H1 (cell line): ENCODE measurements around the gene MTMR1. TPM values are rescaled to one million over a fixed set of nuclear protein-coding genes. Genes with fewer than 3 reads are reported as not detected.

Experiments
- CTCF ChIA-PET: fragments of 300-600 bp; sonication (Branson Sonifier 250); formaldehyde crosslinking; loops from one replicate; lab custom pipeline; 2021; ENCODE audit not compliant: partially characterized antibody; lab: Charles Lee
- POLR2A ChIA-PET: fragments of 300-600 bp; sonication (Branson Sonifier 250); formaldehyde crosslinking; loops from one replicate; lab custom pipeline; 2021; ENCODE audit warnings: inconsistent platforms; ENCODE audit not compliant: partially characterized antibody; lab: Charles Lee
- DNase-seq, 2 experiments: peaks; one replicate each; pipeline versions ENCODE4 v3.0.0 to v3.0.0-alpha.2; 2010 to 2022; ENCODE audit warnings: low spot score in 2 of 2, low read depth in 1 of 2, mixed read lengths in 1 of 2
- FAIRE-seq: peaks from 2 replicates; lab custom pipeline; 2011; peaks lifted over from hg19 to GRCh38; lab: Jason Lieb, UNC
- H2AFZ ChIP-seq: 2 replicates; pipeline ENCODE4 v1.8.1; 2012; ENCODE audit warnings: low read length, inconsistent platforms
- H2AK5ac ChIP-seq: 2 replicates; pipeline ENCODE4 v1.6.1; 2013; ENCODE audit warnings: low read depth, low read length
- H2BK120ac ChIP-seq: replicated peaks from 2 replicates; pipeline ENCODE3; 2013; ENCODE audit warnings: low read depth, low read length, inconsistent platforms
- H2BK12ac ChIP-seq: 2 replicates; pipeline ENCODE4 v1.6.1; 2013; ENCODE audit warnings: low read depth, low read length
- H2BK15ac ChIP-seq: 2 replicates; pipeline ENCODE4 v1.6.1; 2013; ENCODE audit warnings: low read length
- H2BK20ac ChIP-seq: 2 replicates; pipeline ENCODE4 v1.6.1; 2013; ENCODE audit warnings: low read length
- H2BK5ac ChIP-seq: 2 replicates; pipeline ENCODE4 v1.6.1; 2013; ENCODE audit warnings: low read depth, low read length
- H3K14ac ChIP-seq: 2 replicates; pipeline ENCODE4 v1.6.1; 2013; ENCODE audit warnings: inconsistent platforms; ENCODE audit not compliant: insufficient read length
- H3K18ac ChIP-seq: 2 replicates; pipeline ENCODE4 v1.6.1; 2013; ENCODE audit warnings: low read length; ENCODE audit errors: extremely low read depth
- H3K23ac ChIP-seq: 2 replicates; pipeline ENCODE4 v1.6.1; 2013; ENCODE audit warnings: inconsistent platforms; ENCODE audit not compliant: insufficient read length
- H3K23me2 ChIP-seq: 2 replicates; pipeline ENCODE4 v1.6.1; 2013; ENCODE audit warnings: low read depth, low read length
- H3K27ac ChIP-seq: 2 replicates; pipeline ENCODE4 v1.6.1; 2011; ENCODE audit warnings: low read depth, low read length, inconsistent platforms
- H3K27me3 ChIP-seq, 4 experiments: replicated peaks in 1 of 4; 1 replicate in 1 of 4; 2 replicates in 3 of 4; pipeline versions ENCODE4 v1.6.1 to v1.8.1; 2011 to 2013; ENCODE audit warnings: low read length in 3 of 4, mild to moderate bottlenecking in 3 of 4, inconsistent platforms in 2 of 4, mixed read lengths in 2 of 4, moderate library complexity in 1 of 4; ENCODE audit not compliant: control insufficient read depth in 3 of 4, insufficient read depth in 3 of 4; ENCODE audit errors: extremely low read depth in 1 of 4
- H3K36me3 ChIP-seq, 4 experiments: 2 replicates each; pipeline versions ENCODE4 v1.6.1 to v1.8.1; 2011 to 2013; ENCODE audit warnings: mild to moderate bottlenecking in 4 of 4, low read length in 3 of 4, moderate library complexity in 2 of 4, control low read depth in 1 of 4, inconsistent platforms in 1 of 4; ENCODE audit not compliant: insufficient read depth in 4 of 4, control insufficient read depth in 2 of 4
- H3K4ac ChIP-seq: replicated peaks from 2 replicates; pipeline ENCODE3; 2013; ENCODE audit warnings: low read length, low read depth, mixed read lengths, inconsistent platforms; ENCODE audit not compliant: insufficient read length
- H3K4me1 ChIP-seq, 4 experiments: replicated peaks in 1 of 4; 1 replicate in 1 of 4; 2 replicates in 3 of 4; pipeline versions ENCODE4 v1.6.1 to v1.8.1; 2011 to 2013; ENCODE audit warnings: low read length in 3 of 4, inconsistent platforms in 2 of 4, mixed read lengths in 1 of 4; ENCODE audit not compliant: insufficient read depth in 4 of 4, control insufficient read depth in 3 of 4
- H3K4me2 ChIP-seq, 2 experiments: 2 replicates each; pipeline versions ENCODE4 v1.6.1 to v1.8.1; 2011 to 2013; ENCODE audit warnings: low read depth in 2 of 2, low read length in 2 of 2, control low read depth in 1 of 2, inconsistent platforms in 1 of 2, mild to moderate bottlenecking in 1 of 2; ENCODE audit not compliant: insufficient read depth in 1 of 2
- H3K4me3 ChIP-seq, 4 experiments: fragments of 200-600, 300-600 bp in 1 of 4; sonication (generic), shearing (Covaris generic), sonication (Bioruptor Twin) in 1 of 4; 2 replicates each; pipeline versions ENCODE4 v1.5.1 to v1.8.1; 2011 to 2016; ENCODE audit warnings: low read length in 4 of 4, low read depth in 3 of 4, control low read depth in 2 of 4, inconsistent platforms in 2 of 4, mild to moderate bottlenecking in 2 of 4, mixed read lengths in 1 of 4, moderate library complexity in 1 of 4; ENCODE audit not compliant: insufficient read depth in 2 of 4; ENCODE audit errors: extremely low read depth in 1 of 4
- H3K56ac ChIP-seq: replicated peaks from 2 replicates; pipeline ENCODE3; 2013; ENCODE audit warnings: low read depth, mild to moderate bottlenecking, mixed read lengths, low read length, inconsistent platforms; ENCODE audit not compliant: insufficient read length
- H3K79me1 ChIP-seq: 2 replicates; pipeline ENCODE4 v1.6.1; 2013; ENCODE audit warnings: low read depth, low read length, control low read depth
- H3K79me2 ChIP-seq, 2 experiments: 2 replicates each; pipeline versions ENCODE4 v1.6.1 to v1.8.1; 2012 to 2013; ENCODE audit warnings: low read length in 2 of 2, mild to moderate bottlenecking in 2 of 2, inconsistent platforms in 1 of 2; ENCODE audit not compliant: insufficient read depth in 2 of 2, control insufficient read depth in 1 of 2
- H3K9ac ChIP-seq, 4 experiments: replicated peaks in 1 of 4; 1 replicate in 1 of 4; 2 replicates in 3 of 4; pipeline versions ENCODE4 v1.6.1 to v1.8.1; 2011 to 2013; ENCODE audit warnings: low read depth in 3 of 4, low read length in 3 of 4, control low read depth in 2 of 4, mild to moderate bottlenecking in 2 of 4, moderate library complexity in 2 of 4, inconsistent platforms in 1 of 4; ENCODE audit errors: extremely low read depth in 1 of 4
- H3K9me3 ChIP-seq, 2 experiments: 2 replicates each; pipeline versions ENCODE4 v1.6.1 to v1.8.1; 2012 to 2013; ENCODE audit warnings: mild to moderate bottlenecking in 2 of 2, moderate library complexity in 2 of 2, control low read depth in 1 of 2, inconsistent platforms in 1 of 2, low read depth in 1 of 2, low read length in 1 of 2, mixed read lengths in 1 of 2; ENCODE audit not compliant: insufficient read depth in 2 of 2
- H4K20me1 ChIP-seq, 2 experiments: replicated peaks in 1 of 2; 2 replicates each; pipeline versions ENCODE3 to v1.8.1; 2011 to 2013; ENCODE audit warnings: inconsistent platforms in 2 of 2, low read length in 2 of 2, mild to moderate bottlenecking in 1 of 2; ENCODE audit not compliant: insufficient read depth in 2 of 2, control insufficient read depth in 1 of 2
- H4K5ac ChIP-seq: 2 replicates; pipeline ENCODE4 v1.6.1; 2013; ENCODE audit warnings: low read length, low read depth, mixed read lengths, inconsistent platforms; ENCODE audit not compliant: insufficient read length
- H4K8ac ChIP-seq: 2 replicates; pipeline ENCODE4 v1.8.0; 2013; ENCODE audit warnings: mild to moderate bottlenecking, moderate library complexity, low read length, inconsistent platforms; ENCODE audit not compliant: insufficient read depth; ENCODE audit errors: extremely low read depth
- H4K91ac ChIP-seq: replicated peaks from 2 replicates; pipeline ENCODE3; 2013; ENCODE audit warnings: low read length, mixed read lengths, inconsistent platforms; ENCODE audit not compliant: insufficient read length
- CREB1 ChIP-seq: IDR thresholded peaks from 2 replicates; pipeline ENCODE4 v1.6.1; 2012; ENCODE audit warnings: inconsistent platforms
- CTBP2 ChIP-seq: IDR thresholded peaks from 2 replicates; pipeline ENCODE4 v1.7.0; 2011; ENCODE audit warnings: borderline replicate concordance, mild to moderate bottlenecking, moderate library complexity, mixed read lengths, low read length; ENCODE audit not compliant: insufficient read depth, insufficient read length
- EP300 ChIP-seq, 2 experiments: IDR thresholded peaks; 1 replicate in 1 of 2; 2 replicates in 1 of 2; pipeline ENCODE4 v1.6.1; 2011 to 2012; ENCODE audit warnings: low read depth in 2 of 2, low read length in 2 of 2, mild to moderate bottlenecking in 2 of 2, borderline replicate concordance in 1 of 2, inconsistent platforms in 1 of 2, moderate library complexity in 1 of 2
- JUN ChIP-seq: IDR thresholded peaks from 2 replicates; pipeline ENCODE4 v1.6.1; 2011; ENCODE audit warnings: low read depth, mild to moderate bottlenecking, improper control_type of control experiment, low read length
- JUND ChIP-seq: IDR thresholded peaks from 2 replicates; pipeline ENCODE4 v1.6.1; 2011; ENCODE audit warnings: mild to moderate bottlenecking, improper control_type of control experiment, low read length
- KDM4A ChIP-seq: IDR thresholded peaks from one replicate; pipeline ENCODE4 v1.7.1; 2012; ENCODE audit warnings: low read depth, mild to moderate bottlenecking, moderate library complexity, low read length, inconsistent platforms; ENCODE audit not compliant: severe bottlenecking
- POLR2A ChIP-seq, 2 experiments: IDR thresholded peaks; 1 replicate in 1 of 2; 2 replicates in 1 of 2; pipeline ENCODE4 v1.6.1; 2011; ENCODE audit warnings: low read depth in 2 of 2, low read length in 2 of 2, mild to moderate bottlenecking in 2 of 2; ENCODE audit errors: control extremely low read depth in 1 of 2
- POU5F1 ChIP-seq: IDR thresholded peaks from 2 replicates; pipeline ENCODE4 v1.6.1; 2011; ENCODE audit warnings: low read depth, mild to moderate bottlenecking, low read length, moderate library complexity
- SAP30 ChIP-seq: fragments of 300-600 bp; sonication (generic); IDR thresholded peaks from 2 replicates; pipeline ENCODE4 v1.7.1; 2012; ENCODE audit warnings: low read length, moderate library complexity, mild to moderate bottlenecking, inconsistent platforms; ENCODE audit not compliant: insufficient read depth, insufficient replicate concordance
- SP2 ChIP-seq: IDR thresholded peaks from 2 replicates; pipeline ENCODE4 v1.6.1; 2012; ENCODE audit warnings: mild to moderate bottlenecking, low read length, inconsistent platforms
- TCF12 ChIP-seq: IDR thresholded peaks from 2 replicates; pipeline ENCODE4 v1.6.1; 2011; ENCODE audit warnings: low read depth, mild to moderate bottlenecking, low read length
- TEAD4 ChIP-seq: IDR thresholded peaks from 2 replicates; pipeline ENCODE4 v1.6.1; 2012; ENCODE audit warnings: low read depth, low read length, inconsistent platforms, mixed read lengths
- WGBS, 2 experiments: shearing (Covaris generic) in 1 of 2; methylation state at CpG; one replicate each; pipeline versions ENCODE4 v1.1.6 to v1.1.7; 2013 to 2015; ENCODE audit warnings: low lambda C conversion rate in 2 of 2, mixed read lengths in 2 of 2, inconsistent platforms in 1 of 2, low coverage in 1 of 2, missing lambda C conversion rate in 1 of 2; ENCODE audit not compliant: insufficient replicate concordance in 2 of 2, insufficient coverage in 1 of 2, insufficient read length in 1 of 2; ENCODE audit errors: extremely low coverage in 1 of 2, missing lambda C conversion rate in 1 of 2; 5-methylcytosine and 5-hydroxymethylcytosine counted together
- polyA plus RNA-seq, 7 experiments: library from polyadenylated mRNA; depleted of rRNA in 3 of 7; stranded (reverse) in 5 of 7; unstranded in 2 of 7; fragments of >200 nt in 5 of 7; fragments of 200-250 nt in 2 of 7; gene quantifications; 1 replicate in 5 of 7; 2 replicates in 1 of 7; 4 replicates in 1 of 7; pipeline versions ENCODE4 v1.2.1 to v1.2.3, GENCODE V29; 2011 to 2013; ENCODE audit warnings: missing spikeins in 2 of 7, mixed read lengths in 2 of 7
- total RNA-seq: library from RNA; stranded (reverse); fragmentation: NEBNext Ultra II Directional; extraction: Animal tissue kit (Norgen Biotek cat#: 25700); gene quantifications from 2 replicates; pipeline ENCODE4 v1.2.1, GENCODE V29; 2021
- TF ChIP-seq, protein P1 (sequence below): IDR thresholded peaks from 2 replicates; pipeline ENCODE4 v1.6.1; 2011; ENCODE audit warnings: low read length, improper control_type of control experiment

MTMR1 gene
- total and polyA plus RNA-seq, 2 of the 8 experiments (the other 6 are each of a cell fraction or from before 2014, with no cell fraction given) = 15.1 to 23.8 TPM

DNA sequence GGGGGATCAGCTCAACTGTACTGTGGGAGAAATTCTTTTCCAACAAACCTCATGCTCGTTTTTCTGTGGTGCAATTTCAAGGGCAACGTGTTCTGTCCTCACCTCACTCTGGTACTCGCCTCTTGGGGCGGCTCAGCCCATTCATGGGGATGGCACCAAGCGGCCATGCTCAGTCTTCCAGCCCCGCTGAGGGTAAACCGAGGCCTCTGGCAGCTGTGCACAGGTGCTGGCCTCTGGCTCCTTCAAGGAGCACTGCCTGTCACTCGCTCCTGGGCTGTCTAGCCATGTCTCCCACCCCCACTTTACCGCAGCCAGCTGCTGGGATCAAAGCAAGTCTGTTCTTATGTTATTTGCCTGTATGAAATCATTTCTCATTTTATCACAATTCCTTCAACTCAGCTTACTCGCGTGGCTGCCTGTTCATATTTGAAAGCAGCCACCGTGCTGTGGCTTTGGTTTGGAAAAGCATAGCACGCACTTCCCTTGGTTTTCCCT lies 70.2 kb downstream of the MTMR1 start:
- ChIA-PET CTCF (interaction anchor here (0.7 to 3.1 kb wide), 2 partner anchors 257 to 319 kb away, joined by 3 to 11 read pairs; no protein-coding TSS in a partner anchor), POLR2A (interaction anchor here (0.9 to 1.4 kb wide), 2 partner anchors 222 to 289 kb away, joined by 3 read pairs; no protein-coding TSS in a partner anchor)
- peaks cover 0 to 2% of the 10 kb centered on the region in 2 experiments for H4K20me1 ChIP-seq
- no peak for DNase-seq
- H3K23ac ChIP-seq = no peak overlapping the region
- H4K91ac ChIP-seq = no peak overlapping the region
- no peak overlapping the region for H2AK5ac ChIP-seq
- 92% methylated on average over 11 of the region's 13 CpGs; no CpG with 5 or more reads in 1 of the 2 experiments for WGBS, 2 experiments
- H3K27ac ChIP-seq = no peak overlapping the region
- H3K79me1 ChIP-seq = no peaks in the 10 kb centered on the region
- no peak overlapping the region for H2BK120ac ChIP-seq
- no peak overlapping the region for H2BK20ac ChIP-seq
- no peak overlapping the region for H3K18ac ChIP-seq
- H3K23me2 ChIP-seq = no peaks in the 10 kb centered on the region
- H3K4me3 ChIP-seq = no peak overlapping the region
- no peak overlapping the region for H2BK15ac ChIP-seq
- H3K56ac ChIP-seq = no peak overlapping the region
- H2AFZ ChIP-seq = no peak overlapping the region
- peaks cover 0 to 6% (median 0%) of the 10 kb centered on the region in 4 experiments; a peak in 1 of 8 replicates for H3K36me3 ChIP-seq
- no peak overlapping the region for H3K14ac ChIP-seq
- no peak overlapping the region for H3K9ac ChIP-seq
- no peak overlapping the region for H4K5ac ChIP-seq
- no peaks in the 10 kb centered on the region for H3K9me3 ChIP-seq
- H2BK12ac ChIP-seq = no peak overlapping the region
- H3K4ac ChIP-seq = no peak overlapping the region
- no peaks in the 10 kb centered on the region for H3K79me2 ChIP-seq
- no peaks in the 10 kb centered on the region for H3K27me3 ChIP-seq
- H3K4me1 ChIP-seq = peaks cover 0 to 12% (median 3%) of the 10 kb centered on the region in 4 experiments; a peak in 4 of 7 replicates
- no peak overlapping the region for H3K4me2 ChIP-seq
- no peak overlapping the region for H2BK5ac ChIP-seq
- H4K8ac ChIP-seq = no peak overlapping the region
- FAIRE-seq = no peak
- no peak for TF ChIP-seq TEAD4
- TF ChIP-seq JUND = no peak
- TF ChIP-seq SAP30 = no peak
- no peak for TF ChIP-seq CREB1
- no peak for TF ChIP-seq CTBP2
- TF ChIP-seq SP2 = no peak
- no peak for TF ChIP-seq POLR2A (IDR thresholded peaks at IDR 0.05; ENCODE audit: control extremely low read depth in 1 of 2, low read depth in 2 of 2, low read length in 2 of 2)
- TF ChIP-seq KDM4A = no peak
- no peak for TF ChIP-seq EP300 (IDR thresholded peaks at IDR 0.05; ENCODE audit: borderline replicate concordance in 1 of 2, low read depth in 2 of 2, low read length in 2 of 2)
- no peak for TF ChIP-seq POU5F1
- no peak for TF ChIP-seq TCF12
- TF ChIP-seq JUN = no peak
- TF ChIP-seq, protein P1, sequence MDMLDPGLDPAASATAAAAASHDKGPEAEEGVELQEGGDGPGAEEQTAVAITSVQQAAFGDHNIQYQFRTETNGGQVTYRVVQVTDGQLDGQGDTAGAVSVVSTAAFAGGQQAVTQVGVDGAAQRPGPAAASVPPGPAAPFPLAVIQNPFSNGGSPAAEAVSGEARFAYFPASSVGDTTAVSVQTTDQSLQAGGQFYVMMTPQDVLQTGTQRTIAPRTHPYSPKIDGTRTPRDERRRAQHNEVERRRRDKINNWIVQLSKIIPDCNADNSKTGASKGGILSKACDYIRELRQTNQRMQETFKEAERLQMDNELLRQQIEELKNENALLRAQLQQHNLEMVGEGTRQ = no peak
